DOHH2 (cell line): Measurements from ENCODE around the gene SULF2.

Experiments used
- EZH2phosphoT487 ChIP-seq: fragments of 200-600 bp; sonication (generic); IDR thresholded peaks from 2 replicates; pipeline ENCODE4 v1.6.1; 2017; ENCODE audit warnings: borderline replicate concordance, mild to moderate bottlenecking, antibody characterized with exemption, low read length, moderate library complexity, mixed read lengths
- TF ChIP-seq, protein P1 (sequence below): fragments of 200-600 bp; sonication (generic); IDR thresholded peaks from one replicate; pipeline ENCODE4 v1.5.1; 2014; ENCODE audit warnings: antibody characterized with exemption, mild to moderate bottlenecking, low read depth, low read length; ENCODE audit not compliant: poor library complexity, severe bottlenecking

DNA sequence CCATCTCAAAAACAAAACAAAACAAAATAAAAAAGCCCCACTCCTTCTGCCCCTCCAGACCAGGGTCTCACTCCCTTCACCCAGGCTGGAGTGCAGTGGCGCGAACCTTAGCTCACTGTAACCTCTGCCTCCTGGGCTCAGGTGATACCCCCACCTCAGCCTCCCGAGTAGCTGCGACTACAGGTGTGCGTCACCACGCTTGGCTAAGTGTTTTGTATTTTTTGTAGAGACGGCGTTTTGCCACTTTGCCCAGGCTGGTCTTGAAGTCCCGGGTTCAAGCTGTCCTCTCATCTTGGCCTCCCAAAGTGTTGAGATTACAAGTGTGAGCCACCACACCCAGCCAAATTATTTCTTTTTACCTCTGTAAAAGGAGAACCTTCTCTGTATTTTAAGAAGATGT is 173.5 kb downstream of the SULF2 start:
- TF ChIP-seq, protein P1, sequence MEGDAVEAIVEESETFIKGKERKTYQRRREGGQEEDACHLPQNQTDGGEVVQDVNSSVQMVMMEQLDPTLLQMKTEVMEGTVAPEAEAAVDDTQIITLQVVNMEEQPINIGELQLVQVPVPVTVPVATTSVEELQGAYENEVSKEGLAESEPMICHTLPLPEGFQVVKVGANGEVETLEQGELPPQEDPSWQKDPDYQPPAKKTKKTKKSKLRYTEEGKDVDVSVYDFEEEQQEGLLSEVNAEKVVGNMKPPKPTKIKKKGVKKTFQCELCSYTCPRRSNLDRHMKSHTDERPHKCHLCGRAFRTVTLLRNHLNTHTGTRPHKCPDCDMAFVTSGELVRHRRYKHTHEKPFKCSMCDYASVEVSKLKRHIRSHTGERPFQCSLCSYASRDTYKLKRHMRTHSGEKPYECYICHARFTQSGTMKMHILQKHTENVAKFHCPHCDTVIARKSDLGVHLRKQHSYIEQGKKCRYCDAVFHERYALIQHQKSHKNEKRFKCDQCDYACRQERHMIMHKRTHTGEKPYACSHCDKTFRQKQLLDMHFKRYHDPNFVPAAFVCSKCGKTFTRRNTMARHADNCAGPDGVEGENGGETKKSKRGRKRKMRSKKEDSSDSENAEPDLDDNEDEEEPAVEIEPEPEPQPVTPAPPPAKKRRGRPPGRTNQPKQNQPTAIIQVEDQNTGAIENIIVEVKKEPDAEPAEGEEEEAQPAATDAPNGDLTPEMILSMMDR: no peak
- TF ChIP-seq EZH2phosphoT487: no peak
